Measurements from ENCODE around the gene IL19. TPM values are rescaled to one million over a fixed set of nuclear protein-coding genes. Genes with fewer than 3 reads are reported as not detected.

Gene IL19
- total RNA-seq, 1 donor from 2014 or later: not detected

- Mint-ChIP-seq H3K27me3 (ENCODE audit: insufficient read depth, low read depth) (no peaks in the 10 kb centered on the region), H3K4me1 (peaks cover 2% of the 10 kb centered on the region), H3K4me3 (no peak overlapping the region), H3K36me3 (no peaks in the 10 kb centered on the region), H3K27ac (no peak overlapping the region), H3K9me3 (no peaks in the 10 kb centered on the region)
- Histone ChIP-seq H3K4me3 (no peak overlapping the region), H4K20me1 (ENCODE audit: low read depth) (no peaks in the 10 kb centered on the region), H3K9me3 (ENCODE audit: low read depth) (no peaks in the 10 kb centered on the region), H3K4me2 (no peak overlapping the region), H3K4me1 (peaks cover 3% of the 10 kb centered on the region), H3K27me3 (peaks cover 5% of the 10 kb centered on the region), H3K79me2 (ENCODE audit: low read depth) (no peaks in the 10 kb centered on the region), H2AFZ (replicated peaks) (no peak overlapping the region), H3K36me3 (no peaks in the 10 kb centered on the region), H3F3A (ENCODE audit: low read depth) (no peaks in the 10 kb centered on the region), H3K27ac (no peak overlapping the region), H3K9ac (no peak overlapping the region)
- DNase-seq (ENCODE audit: low spot score): no peak
- TF ChIP-seq CTCF (IDR thresholded peaks at IDR 0.05) (no peak), EZH2phosphoT487 (IDR thresholded peaks at IDR 0.05) (no peak), EZH2 (IDR thresholded peaks at IDR 0.05) (no peak)
Measured at GRCh38 chr1:206800411-206800810, 29.8 kb downstream of the IL19 start.

GRCh38 chr1:206800891-206801290 lies 30.3 kb downstream of the IL19 start:
- Histone ChIP-seq H3K9me3 (ENCODE audit: low read depth) (no peaks in the 10 kb centered on the region), H3K36me3 (no peaks in the 10 kb centered on the region), H3F3A (ENCODE audit: low read depth) (no peaks in the 10 kb centered on the region), H4K20me1 (ENCODE audit: low read depth) (no peaks in the 10 kb centered on the region), H2AFZ (replicated peaks) (no peak overlapping the region), H3K4me3 (no peak overlapping the region), H3K27me3 (peaks cover 6% of the 10 kb centered on the region), H3K27ac (no peak overlapping the region), H3K79me2 (ENCODE audit: low read depth) (no peaks in the 10 kb centered on the region), H3K4me2 (no peak overlapping the region), H3K4me1 (peaks cover 3% of the 10 kb centered on the region), H3K9ac (no peak overlapping the region)
- H3K9me3 Mint-ChIP-seq: no peaks in the 10 kb centered on the region
- no peaks in the 10 kb centered on the region for H3K36me3 Mint-ChIP-seq
- TF ChIP-seq EZH2phosphoT487 (IDR thresholded peaks at IDR 0.05) (no peak), EZH2 (IDR thresholded peaks at IDR 0.05) (no peak), CTCF (IDR thresholded peaks at IDR 0.05) (no peak)
- DNase-seq (ENCODE audit: low spot score): no peak
- H3K27me3 Mint-ChIP-seq (ENCODE audit: insufficient read depth, low read depth): no peaks in the 10 kb centered on the region
- no peak overlapping the region for H3K27ac Mint-ChIP-seq
- peaks cover 2% of the 10 kb centered on the region for H3K4me1 Mint-ChIP-seq
- no peak overlapping the region for H3K4me3 Mint-ChIP-seq

GRCh38 chr1:206801467-206801866 lies 30.9 kb downstream of the IL19 start:
- no peaks in the 10 kb centered on the region for H3K79me2 ChIP-seq (ENCODE audit: low read depth)
- no peak overlapping the region for H3K27ac Mint-ChIP-seq
- no peaks in the 10 kb centered on the region for H4K20me1 ChIP-seq (ENCODE audit: low read depth)
- H3K36me3 Mint-ChIP-seq: no peaks in the 10 kb centered on the region
- H3K9ac ChIP-seq: no peak overlapping the region
- no peak overlapping the region for H3K4me2 ChIP-seq
- no peaks in the 10 kb centered on the region for H3K9me3 ChIP-seq (ENCODE audit: low read depth)
- H3K27ac ChIP-seq: no peak overlapping the region
- TF ChIP-seq EZH2phosphoT487 (IDR thresholded peaks at IDR 0.05) (no peak), CTCF (IDR thresholded peaks at IDR 0.05) (no peak), EZH2 (IDR thresholded peaks at IDR 0.05) (no peak)
- no peak for DNase-seq (ENCODE audit: low spot score)
- H3F3A ChIP-seq (ENCODE audit: low read depth): no peaks in the 10 kb centered on the region
- H3K27me3 Mint-ChIP-seq (ENCODE audit: insufficient read depth, low read depth): no peaks in the 10 kb centered on the region
- no peaks in the 10 kb centered on the region for H3K9me3 Mint-ChIP-seq
- H2AFZ ChIP-seq (replicated peaks): no peak overlapping the region
- peaks cover 3% of the 10 kb centered on the region for H3K4me1 ChIP-seq
- no peak overlapping the region for H3K4me3 Mint-ChIP-seq
- no peak overlapping the region for H3K4me3 ChIP-seq
- peaks cover 6% of the 10 kb centered on the region for H3K27me3 ChIP-seq
- H3K36me3 ChIP-seq: no peaks in the 10 kb centered on the region
- peaks cover 2% of the 10 kb centered on the region for H3K4me1 Mint-ChIP-seq
